Activated naive CD4-positive, alpha-beta T cell treated with anti-CD3 and anti-CD28 coated beads for 36 hours (primary cell): ENCODE results near the gene ZBTB20. TPM values are rescaled to one million over a fixed set of nuclear protein-coding genes. Genes with fewer than 3 reads are reported as not detected.

Source experiments
- CTCF ChIA-PET: fragments of 350-600 bp; sonication (Branson Sonifier 250); formaldehyde crosslinking; loops from one replicate; lab custom pipeline; 2021; ENCODE audit warnings: antibody characterized with exemption; lab: Charles Lee
- DNase-seq: peaks from one replicate; pipeline ENCODE4 v3.0.0-alpha.2; 2020
- H3K27ac Mint-ChIP-seq: one replicate; pipeline ENCODE4 v1.8.0; 2021; ENCODE audit warnings: mild to moderate bottlenecking, mixed read lengths
- H3K27me3 Mint-ChIP-seq: one replicate; pipeline ENCODE4 v1.8.0; 2021; ENCODE audit warnings: low read depth, mixed read lengths
- H3K36me3 Mint-ChIP-seq: one replicate; pipeline ENCODE4 v1.8.0; 2021; ENCODE audit warnings: low read depth, mixed read lengths
- H3K4me1 Mint-ChIP-seq: one replicate; pipeline ENCODE4 v1.8.0; 2021; ENCODE audit warnings: low read depth, mixed read lengths
- H3K4me3 Mint-ChIP-seq: one replicate; pipeline ENCODE4 v1.8.0; 2021; ENCODE audit warnings: mild to moderate bottlenecking, moderate library complexity, mixed read lengths
- H3K9me3 Mint-ChIP-seq: one replicate; pipeline ENCODE4 v1.8.0; 2021; ENCODE audit warnings: mixed read lengths
- intact Hi-C: fragments of 100-400 bp; cut with micrococcal nuclease; formaldehyde crosslinking; loops from one replicate; pipeline ENCODE4 v1.15.1; 2023
- total RNA-seq, 2 experiments: library from RNA; stranded (reverse); gene quantifications; one replicate each; pipeline ENCODE4 v1.2.3, GENCODE V29; 2021

ZBTB20 gene
- total RNA-seq, 2 experiments from 2014 or later = 4.5 to 4.7 TPM

DNA sequence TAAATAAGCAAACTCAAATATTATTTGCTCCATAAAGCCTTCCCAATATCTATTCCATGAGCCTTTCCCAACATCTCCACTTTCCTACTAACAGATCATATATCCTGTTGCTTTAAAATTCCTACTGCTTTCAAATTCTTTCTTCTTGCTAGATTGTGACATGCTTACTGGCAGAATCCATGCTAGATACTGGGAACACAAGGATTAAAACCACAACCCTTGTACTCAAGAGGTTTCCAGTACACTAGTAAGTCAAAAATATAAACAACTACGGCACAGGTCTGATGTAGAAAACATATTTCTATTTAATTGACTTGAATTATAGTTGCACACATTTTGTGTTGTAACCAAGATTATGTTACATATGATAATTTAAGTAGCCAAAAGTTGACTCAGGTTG, 275.0 kb downstream of the ZBTB20 start:
- intact Hi-C loops = no loop called here
- no peak overlapping the region for H3K4me3 Mint-ChIP-seq
- H3K4me1 Mint-ChIP-seq = peaks cover 8% of the 10 kb centered on the region
- no peaks in the 10 kb centered on the region for H3K9me3 Mint-ChIP-seq
- peaks cover 2% of the 10 kb centered on the region for H3K36me3 Mint-ChIP-seq
- H3K27ac Mint-ChIP-seq = no peak overlapping the region
- CTCF ChIA-PET = no interaction called here
- no peak for DNase-seq
- H3K27me3 Mint-ChIP-seq = no peaks in the 10 kb centered on the region

DNA sequence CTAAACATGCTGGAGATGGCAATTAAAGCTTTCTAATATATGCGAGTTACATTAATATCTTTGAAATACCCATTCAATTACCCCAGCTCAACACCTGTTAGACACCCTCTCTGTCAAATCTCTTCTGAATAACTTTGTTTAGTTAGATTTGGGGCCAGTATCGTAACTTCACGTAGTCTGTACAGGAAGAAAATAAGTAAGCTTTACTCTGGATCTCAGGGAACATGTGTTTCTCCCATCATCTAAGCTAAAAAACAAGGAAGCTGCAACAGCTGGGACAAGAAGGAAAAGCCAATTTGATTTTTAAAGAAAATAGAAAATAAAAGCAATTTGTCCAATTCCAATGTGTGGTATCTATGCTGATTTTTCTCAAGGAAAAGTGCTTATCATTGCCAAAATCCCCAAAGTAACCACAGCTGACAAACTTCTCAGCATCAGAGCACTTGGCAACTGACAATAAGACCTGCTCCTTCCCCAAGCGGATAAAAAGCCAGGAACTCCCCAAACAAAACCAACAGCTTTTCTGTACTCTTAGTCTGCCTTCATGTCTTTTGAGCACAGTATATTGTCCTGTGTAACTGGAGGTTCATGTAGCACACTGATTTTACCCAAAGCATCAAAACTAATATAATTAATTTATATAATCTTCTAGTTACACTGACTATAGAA, 279.1 kb downstream of the ZBTB20 start:
- CTCF ChIA-PET = no interaction called here
- Mint-ChIP-seq H3K27me3 (no peaks in the 10 kb centered on the region), H3K4me3 (no peak overlapping the region), H3K9me3 (no peaks in the 10 kb centered on the region), H3K36me3 (peaks cover 2% of the 10 kb centered on the region), H3K27ac (no peak overlapping the region), H3K4me1 (peaks cover 28% of the 10 kb centered on the region)
- no peak for DNase-seq
- intact Hi-C loops = no loop called here

DNA sequence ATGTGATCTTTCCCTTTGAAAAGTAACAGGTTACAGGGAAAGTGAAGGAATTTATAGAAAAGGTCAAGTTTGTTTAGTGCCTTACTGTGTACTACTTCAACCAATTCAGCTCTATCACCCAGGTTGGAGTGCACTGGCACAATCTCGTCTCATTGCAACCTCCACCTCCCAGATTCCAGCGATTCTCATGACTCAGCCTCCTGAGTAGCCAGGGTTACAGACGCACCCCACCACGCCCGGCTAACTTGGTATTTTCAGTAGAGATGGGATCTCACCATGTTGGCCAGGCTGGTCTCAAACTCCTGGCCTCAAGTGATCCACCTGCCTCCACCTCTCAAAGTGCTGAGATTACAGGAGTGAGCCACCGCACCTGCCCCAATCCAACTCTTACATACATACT, 279.7 kb downstream of the ZBTB20 start:
- no peak overlapping the region for H3K4me3 Mint-ChIP-seq
- CTCF ChIA-PET = no interaction called here
- intact Hi-C loops = no loop called here

DNA sequence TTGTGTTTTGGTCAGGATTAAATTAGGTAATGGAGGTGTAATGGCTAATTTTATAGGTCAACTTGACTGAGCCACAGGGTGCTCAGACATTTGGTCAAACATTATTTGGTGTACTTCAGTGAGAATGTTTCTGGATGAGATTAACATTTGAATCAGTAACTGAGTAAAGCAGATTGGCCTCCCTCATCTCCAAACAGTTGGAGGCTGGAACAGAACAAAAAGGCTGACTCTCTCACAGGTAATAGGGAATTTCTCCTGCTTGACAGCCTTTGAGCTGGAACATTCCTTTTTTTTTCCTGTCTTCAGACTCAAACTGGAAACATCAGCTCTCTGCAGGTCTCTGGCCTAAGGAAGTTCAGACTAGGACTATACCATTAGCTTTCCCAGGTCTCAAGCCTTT, 280.7 kb downstream of the ZBTB20 start:
- Mint-ChIP-seq H3K27me3 (no peaks in the 10 kb centered on the region), H3K9me3 (no peaks in the 10 kb centered on the region), H3K4me3 (no peak overlapping the region), H3K27ac (no peak overlapping the region), H3K4me1 (peaks cover 32% of the 10 kb centered on the region), H3K36me3 (peaks cover 2% of the 10 kb centered on the region)
- DNase-seq = no peak
- intact Hi-C loops = no loop called here
- CTCF ChIA-PET = interaction anchor here (0.8 to 1.2 kb wide), 2 partner anchors 9 to 10 kb away, joined by 4 read pairs; no protein-coding TSS in a partner anchor

More for the DNA sequence above, 279.7 kb downstream of the ZBTB20 start:
- Mint-ChIP-seq H3K36me3 (peaks cover 2% of the 10 kb centered on the region), H3K9me3 (no peaks in the 10 kb centered on the region), H3K4me1 (peaks cover 28% of the 10 kb centered on the region), H3K27ac (no peak overlapping the region), H3K27me3 (no peaks in the 10 kb centered on the region)
- DNase-seq = no peak

DNA sequence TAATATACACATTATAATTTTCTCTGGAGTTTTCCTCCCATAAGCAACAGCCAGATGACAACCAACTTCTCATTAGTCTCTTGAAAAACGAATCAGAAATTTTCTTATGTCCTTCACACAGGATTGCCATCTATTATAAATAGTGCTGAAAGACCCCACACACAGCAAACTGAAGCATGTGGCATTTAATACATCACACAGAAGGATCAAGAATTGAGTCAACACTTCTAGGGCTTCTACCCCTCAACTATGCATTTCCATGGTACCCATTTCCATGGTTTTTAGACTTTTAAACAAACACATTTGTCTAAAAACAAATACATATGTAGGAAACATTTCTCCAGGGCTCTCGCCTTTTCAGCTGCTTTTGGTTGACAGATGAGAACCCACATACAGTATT, 282.1 kb downstream of the ZBTB20 start:
- DNase-seq = no peak
- Mint-ChIP-seq H3K4me3 (no peak overlapping the region), H3K9me3 (no peaks in the 10 kb centered on the region), H3K36me3 (no peaks in the 10 kb centered on the region), H3K27me3 (no peaks in the 10 kb centered on the region), H3K27ac (no peak overlapping the region), H3K4me1 (peaks cover 37% of the 10 kb centered on the region)
- CTCF ChIA-PET = no interaction called here
- intact Hi-C loops = no loop called here

DNA sequence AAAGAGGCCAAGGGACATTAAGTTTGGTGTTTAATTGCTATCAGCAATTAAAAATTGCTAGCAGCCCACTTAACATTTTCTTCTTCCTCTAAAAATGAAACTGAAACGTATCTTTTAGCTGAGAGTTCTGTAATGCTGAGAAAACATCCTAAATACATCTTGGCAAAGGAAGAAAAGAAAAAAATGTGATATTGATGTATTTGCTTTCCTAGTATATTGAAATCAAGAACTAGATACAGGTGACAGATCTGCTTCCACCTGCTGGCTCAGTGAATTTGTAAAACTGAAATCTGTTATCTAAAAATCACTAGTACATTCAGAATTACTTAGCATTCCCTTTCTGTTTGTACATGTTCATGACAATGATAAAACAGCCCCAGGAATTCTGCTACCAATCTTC, 283.2 kb downstream of the ZBTB20 start:
- CTCF ChIA-PET = interaction anchor here (0.6 kb wide), 1 partner anchor 14 kb away, joined by 3 read pairs; no protein-coding TSS in a partner anchor
- no peak for DNase-seq
- H3K27me3 Mint-ChIP-seq = no peaks in the 10 kb centered on the region
- peak overlapping the region; percentile 26 for H3K4me3 Mint-ChIP-seq
- H3K27ac Mint-ChIP-seq = no peak overlapping the region
- no peaks in the 10 kb centered on the region for H3K9me3 Mint-ChIP-seq
- H3K36me3 Mint-ChIP-seq = no peaks in the 10 kb centered on the region
- peaks cover 41% of the 10 kb centered on the region for H3K4me1 Mint-ChIP-seq
- intact Hi-C loops = no loop called here

DNA sequence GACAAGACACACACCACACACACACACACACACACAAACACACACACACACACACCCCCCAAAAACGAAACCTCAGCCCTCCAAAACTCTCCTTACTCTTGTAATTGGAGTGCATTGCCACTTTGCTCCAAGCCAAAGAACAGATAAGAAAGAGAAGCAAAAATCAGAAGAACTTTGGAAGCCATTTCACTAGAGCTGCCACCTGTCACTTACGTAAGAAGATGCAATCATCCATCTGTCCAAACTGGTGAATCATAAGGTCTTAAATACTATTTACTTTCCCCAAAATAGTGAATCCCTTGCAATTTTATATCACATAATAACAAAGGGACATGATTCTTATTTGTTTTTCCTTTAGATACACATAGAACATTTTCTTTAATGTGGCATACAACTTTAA, 285.4 kb downstream of the ZBTB20 start:
- peaks cover 48% of the 10 kb centered on the region for H3K4me1 Mint-ChIP-seq
- no peak overlapping the region for H3K27ac Mint-ChIP-seq
- no peak overlapping the region for H3K4me3 Mint-ChIP-seq
- intact Hi-C loops = no loop called here
- CTCF ChIA-PET = no interaction called here
- H3K9me3 Mint-ChIP-seq = no peaks in the 10 kb centered on the region
- no peak for DNase-seq
- no peaks in the 10 kb centered on the region for H3K27me3 Mint-ChIP-seq
- H3K36me3 Mint-ChIP-seq = no peaks in the 10 kb centered on the region

DNA sequence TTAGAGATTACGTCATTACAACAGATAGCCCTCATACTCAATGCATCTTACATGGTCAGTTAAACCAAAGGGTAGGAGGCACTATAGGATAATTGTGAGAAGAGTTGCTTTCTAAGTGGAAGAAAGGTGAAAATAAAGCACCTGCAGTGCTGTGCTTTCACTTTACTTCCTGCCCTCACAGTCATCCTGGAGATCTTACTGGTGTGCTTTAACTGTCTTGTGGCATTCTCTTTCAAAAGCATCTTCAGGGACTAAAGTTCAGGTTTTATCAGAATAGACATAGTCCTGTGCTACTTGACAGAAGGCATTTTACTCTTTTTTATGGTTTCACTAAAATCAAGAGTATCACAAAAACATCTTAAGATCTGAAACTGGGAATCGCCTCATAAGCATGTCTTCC, 286.6 kb downstream of the ZBTB20 start:
- intact Hi-C loops = no loop called here

DNA sequence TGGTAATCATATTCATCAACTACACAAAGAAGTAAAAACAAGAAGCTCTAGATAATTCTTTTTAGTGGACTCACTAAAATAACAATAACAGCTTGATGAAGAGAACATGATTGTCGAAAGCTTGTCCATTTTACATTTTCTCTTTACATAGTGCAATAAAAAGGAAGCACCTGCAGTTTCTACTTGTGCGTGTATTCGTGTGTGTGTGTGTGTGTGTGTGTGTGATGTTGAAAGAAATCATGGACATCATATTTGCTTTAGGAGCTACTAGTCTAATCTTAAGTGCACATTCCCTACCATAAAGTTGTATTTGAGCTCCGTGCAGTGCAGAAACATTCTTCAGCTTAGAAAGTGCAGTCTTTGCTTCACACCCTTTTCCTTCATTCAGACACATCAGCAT, 288.8 kb downstream of the ZBTB20 start:
- H3K27ac Mint-ChIP-seq = no peak overlapping the region
- no peaks in the 10 kb centered on the region for H3K36me3 Mint-ChIP-seq
- no peaks in the 10 kb centered on the region for H3K27me3 Mint-ChIP-seq
- peaks cover 35% of the 10 kb centered on the region for H3K4me1 Mint-ChIP-seq
- CTCF ChIA-PET = interaction anchor here (1.2 kb wide), 1 partner anchor 8 kb away, joined by 4 read pairs; no protein-coding TSS in a partner anchor
- no peak overlapping the region for H3K4me3 Mint-ChIP-seq
- no peak for DNase-seq
- no peaks in the 10 kb centered on the region for H3K9me3 Mint-ChIP-seq
- intact Hi-C loops = no loop called here

More for the DNA sequence above, 286.6 kb downstream of the ZBTB20 start:
- no peak overlapping the region for H3K27ac Mint-ChIP-seq
- H3K4me3 Mint-ChIP-seq = no peak overlapping the region
- no peaks in the 10 kb centered on the region for H3K36me3 Mint-ChIP-seq
- DNase-seq = no peak
- CTCF ChIA-PET = no interaction called here
- peaks cover 47% of the 10 kb centered on the region for H3K4me1 Mint-ChIP-seq
- no peaks in the 10 kb centered on the region for H3K9me3 Mint-ChIP-seq
- no peaks in the 10 kb centered on the region for H3K27me3 Mint-ChIP-seq

DNA sequence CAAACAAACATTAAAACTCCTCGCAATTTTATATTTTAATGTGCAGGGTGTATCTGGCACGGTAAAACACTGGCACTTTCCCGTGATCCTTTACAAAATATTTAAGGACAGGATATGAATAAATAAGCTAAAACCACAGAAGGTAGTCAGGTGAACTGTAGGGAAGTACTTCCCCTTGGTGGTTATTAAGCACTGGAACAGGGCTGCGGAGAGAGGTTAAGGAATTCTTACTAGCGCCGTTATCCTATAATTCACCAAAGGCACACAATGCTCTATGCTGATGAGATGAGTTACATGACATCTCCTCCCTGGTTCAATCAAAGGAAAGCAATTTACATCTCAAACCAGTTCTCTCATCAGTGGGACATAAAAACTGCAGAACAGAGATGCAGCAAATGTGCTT, 289.8 kb downstream of the ZBTB20 start:
- Mint-ChIP-seq H3K4me1 (peaks cover 38% of the 10 kb centered on the region), H3K27ac (no peak overlapping the region), H3K36me3 (no peaks in the 10 kb centered on the region), H3K4me3 (no peak overlapping the region), H3K9me3 (no peaks in the 10 kb centered on the region), H3K27me3 (no peaks in the 10 kb centered on the region)
- intact Hi-C loops = no loop called here
- CTCF ChIA-PET = interaction anchor here (1.2 kb wide), 1 partner anchor 9 kb away, joined by 4 read pairs; no protein-coding TSS in a partner anchor
- no peak for DNase-seq

DNA sequence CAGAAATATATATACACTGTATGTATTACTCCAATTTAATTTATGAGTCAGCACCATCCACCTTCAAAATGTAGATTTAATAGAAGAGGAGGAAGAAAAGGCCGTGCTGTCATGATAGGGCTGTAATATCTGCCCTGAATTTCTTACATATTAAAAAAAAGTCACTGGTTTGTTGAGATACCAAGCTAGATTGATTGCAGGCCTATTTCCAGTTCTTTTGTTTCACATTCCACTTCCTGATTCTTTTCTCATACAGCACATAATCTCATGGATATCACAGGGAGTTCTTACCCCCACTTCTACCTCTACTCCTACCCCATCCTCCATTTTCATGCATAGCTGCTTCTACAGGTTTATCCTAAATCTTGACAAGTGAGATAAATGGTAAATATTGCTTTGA, 290.3 kb downstream of the ZBTB20 start:
- DNase-seq = no peak
- H3K27ac Mint-ChIP-seq = no peak overlapping the region
- CTCF ChIA-PET = interaction anchor here (0.7 kb wide), 1 partner anchor 10 kb away, joined by 4 read pairs; no protein-coding TSS in a partner anchor
- no peaks in the 10 kb centered on the region for H3K9me3 Mint-ChIP-seq
- no peak overlapping the region for H3K4me3 Mint-ChIP-seq
- no peaks in the 10 kb centered on the region for H3K27me3 Mint-ChIP-seq
- H3K36me3 Mint-ChIP-seq = no peaks in the 10 kb centered on the region
- intact Hi-C loops = no loop called here
- H3K4me1 Mint-ChIP-seq = peaks cover 38% of the 10 kb centered on the region

DNA sequence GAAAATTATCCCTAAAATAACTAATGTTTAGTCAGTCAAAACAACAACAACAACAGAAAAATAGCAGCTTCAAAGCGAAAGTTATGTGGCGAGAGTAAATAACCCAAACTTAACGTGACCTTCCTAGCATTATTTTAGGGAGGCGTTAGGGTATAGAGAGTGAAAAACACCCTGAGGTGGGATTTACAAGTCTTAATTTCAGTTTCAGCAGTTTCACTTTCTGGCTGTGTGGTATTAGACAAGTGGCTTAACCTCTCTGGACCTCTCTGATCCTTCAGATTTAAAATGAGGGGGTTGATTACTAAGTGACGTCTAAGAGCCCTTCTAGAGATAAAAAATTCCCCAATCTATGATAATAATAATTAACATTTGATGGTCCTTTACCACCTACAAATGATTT, 291.2 kb downstream of the ZBTB20 start:
- CTCF ChIA-PET = interaction anchor here (0.7 kb wide), 1 partner anchor 11 kb away, joined by 4 read pairs; no protein-coding TSS in a partner anchor
- intact Hi-C loops = no loop called here
- Mint-ChIP-seq H3K4me3 (no peak overlapping the region), H3K36me3 (no peaks in the 10 kb centered on the region), H3K27ac (no peak overlapping the region), H3K27me3 (no peaks in the 10 kb centered on the region), H3K9me3 (no peaks in the 10 kb centered on the region), H3K4me1 (peaks cover 32% of the 10 kb centered on the region)
- DNase-seq = no peak

DNA sequence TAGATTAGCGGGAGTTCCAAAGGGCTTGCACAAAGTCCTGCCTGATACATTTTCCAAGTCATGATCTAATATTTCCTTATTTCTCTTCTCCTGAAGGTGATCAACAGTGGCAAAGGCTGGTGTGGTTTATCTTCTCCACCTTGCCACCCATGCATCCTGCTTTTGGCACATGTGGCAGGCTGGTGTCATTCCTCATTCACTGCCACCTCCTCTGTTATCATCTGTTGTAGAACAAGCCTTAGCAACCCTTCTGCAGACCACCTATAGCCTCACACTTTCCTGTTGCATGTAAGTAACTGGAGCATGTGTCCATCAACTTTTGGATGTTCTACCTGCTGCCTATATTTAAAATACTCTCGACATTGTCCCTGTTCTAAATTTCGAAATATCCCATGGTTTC, 294.1 kb downstream of the ZBTB20 start:
- Mint-ChIP-seq H3K27me3 (no peaks in the 10 kb centered on the region), H3K27ac (no peak overlapping the region), H3K4me3 (no peak overlapping the region)

More for the DNA sequence above, 294.1 kb downstream of the ZBTB20 start:
- CTCF ChIA-PET = interaction anchor here (0.5 kb wide), 1 partner anchor 434 kb away, joined by 3 read pairs; no protein-coding TSS in a partner anchor
- Mint-ChIP-seq H3K9me3 (no peaks in the 10 kb centered on the region), H3K4me1 (peaks cover 19% of the 10 kb centered on the region), H3K36me3 (no peaks in the 10 kb centered on the region)
- DNase-seq = no peak
- intact Hi-C loops = loop anchor here (5.0 kb wide), 1 partner anchor 214 kb away; no protein-coding TSS in a partner anchor
